ENCODE data around the gene SLIT3. TPM values are rescaled to one million over a fixed set of nuclear protein-coding genes. Genes with fewer than 3 reads are reported as not detected.

Gene SLIT3
- total RNA-seq, 4 donors from 2014 or later: 6.8 to 23.1 (median 13.3) TPM

DNA sequence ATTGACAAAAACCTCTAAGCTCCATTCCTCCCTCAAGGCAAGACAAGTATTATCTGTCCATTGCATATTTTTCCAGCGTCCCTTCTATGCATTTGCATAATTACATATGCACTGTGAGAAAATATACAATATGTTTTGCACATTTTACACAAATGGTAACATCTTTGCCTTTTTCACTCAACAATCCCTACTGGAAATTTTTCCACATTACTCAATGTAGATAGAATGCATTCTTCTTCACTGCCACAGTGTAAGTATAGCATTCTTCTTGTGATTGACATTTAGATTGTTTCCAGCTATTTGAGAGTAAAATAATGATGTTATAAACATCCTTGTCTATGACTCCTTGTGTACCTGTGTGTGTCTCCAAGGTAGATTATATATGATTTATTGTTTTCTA is 205.0 kb downstream of the SLIT3 start:
- Histone ChIP-seq H3K27me3 (no peaks in the 10 kb centered on the region), H3K4me3 (no peak overlapping the region), H3K9me3 (no peaks in the 10 kb centered on the region), H3K36me3 (no peaks in the 10 kb centered on the region), H3K27ac (no peak overlapping the region), H3K4me1 (no peaks in the 10 kb centered on the region)
- TF ChIP-seq POLR2A (IDR thresholded peaks at IDR 0.05): no peak
- TF ChIP-seq, protein P1, sequence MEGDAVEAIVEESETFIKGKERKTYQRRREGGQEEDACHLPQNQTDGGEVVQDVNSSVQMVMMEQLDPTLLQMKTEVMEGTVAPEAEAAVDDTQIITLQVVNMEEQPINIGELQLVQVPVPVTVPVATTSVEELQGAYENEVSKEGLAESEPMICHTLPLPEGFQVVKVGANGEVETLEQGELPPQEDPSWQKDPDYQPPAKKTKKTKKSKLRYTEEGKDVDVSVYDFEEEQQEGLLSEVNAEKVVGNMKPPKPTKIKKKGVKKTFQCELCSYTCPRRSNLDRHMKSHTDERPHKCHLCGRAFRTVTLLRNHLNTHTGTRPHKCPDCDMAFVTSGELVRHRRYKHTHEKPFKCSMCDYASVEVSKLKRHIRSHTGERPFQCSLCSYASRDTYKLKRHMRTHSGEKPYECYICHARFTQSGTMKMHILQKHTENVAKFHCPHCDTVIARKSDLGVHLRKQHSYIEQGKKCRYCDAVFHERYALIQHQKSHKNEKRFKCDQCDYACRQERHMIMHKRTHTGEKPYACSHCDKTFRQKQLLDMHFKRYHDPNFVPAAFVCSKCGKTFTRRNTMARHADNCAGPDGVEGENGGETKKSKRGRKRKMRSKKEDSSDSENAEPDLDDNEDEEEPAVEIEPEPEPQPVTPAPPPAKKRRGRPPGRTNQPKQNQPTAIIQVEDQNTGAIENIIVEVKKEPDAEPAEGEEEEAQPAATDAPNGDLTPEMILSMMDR (IDR thresholded peaks at IDR 0.05): no peak
- DNase-seq: no peak

DNA sequence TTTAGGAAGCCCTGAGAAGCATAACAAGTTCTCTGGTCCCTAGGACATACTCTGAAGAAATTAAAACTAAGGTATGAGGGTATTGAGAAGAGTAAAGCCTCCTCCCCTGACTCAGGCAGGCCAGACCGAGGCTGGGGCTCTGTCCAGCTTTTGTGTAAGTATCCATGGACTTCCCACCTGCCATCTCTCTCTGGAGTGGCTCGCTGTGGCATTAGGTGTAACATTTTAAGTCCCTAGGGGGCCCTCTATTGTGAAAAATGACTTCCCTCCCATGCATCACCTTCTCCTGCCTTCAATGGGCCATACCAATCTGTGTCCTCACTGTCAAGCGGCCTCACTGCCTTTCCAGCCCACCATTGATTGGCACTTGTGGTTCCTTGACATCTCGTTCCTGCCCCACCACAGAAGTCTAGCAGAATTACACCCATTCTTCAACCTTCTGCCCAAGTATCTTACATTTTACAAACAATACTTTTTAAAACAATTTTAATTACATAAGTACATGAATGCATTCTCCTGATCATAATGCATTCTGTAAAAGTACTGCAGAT is 205.5 kb downstream of the SLIT3 start:
- no peaks in the 10 kb centered on the region for H3K27me3 ChIP-seq
- H3K9me3 ChIP-seq: no peaks in the 10 kb centered on the region
- H3K36me3 ChIP-seq: no peaks in the 10 kb centered on the region
- no peaks in the 10 kb centered on the region for H3K4me1 ChIP-seq
- no peak for DNase-seq
- H3K27ac ChIP-seq: no peak overlapping the region
- TF ChIP-seq, protein P1 (IDR thresholded peaks at IDR 0.05): no peak
- no peak for TF ChIP-seq POLR2A (IDR thresholded peaks at IDR 0.05)
- H3K4me3 ChIP-seq: no peak overlapping the region

DNA sequence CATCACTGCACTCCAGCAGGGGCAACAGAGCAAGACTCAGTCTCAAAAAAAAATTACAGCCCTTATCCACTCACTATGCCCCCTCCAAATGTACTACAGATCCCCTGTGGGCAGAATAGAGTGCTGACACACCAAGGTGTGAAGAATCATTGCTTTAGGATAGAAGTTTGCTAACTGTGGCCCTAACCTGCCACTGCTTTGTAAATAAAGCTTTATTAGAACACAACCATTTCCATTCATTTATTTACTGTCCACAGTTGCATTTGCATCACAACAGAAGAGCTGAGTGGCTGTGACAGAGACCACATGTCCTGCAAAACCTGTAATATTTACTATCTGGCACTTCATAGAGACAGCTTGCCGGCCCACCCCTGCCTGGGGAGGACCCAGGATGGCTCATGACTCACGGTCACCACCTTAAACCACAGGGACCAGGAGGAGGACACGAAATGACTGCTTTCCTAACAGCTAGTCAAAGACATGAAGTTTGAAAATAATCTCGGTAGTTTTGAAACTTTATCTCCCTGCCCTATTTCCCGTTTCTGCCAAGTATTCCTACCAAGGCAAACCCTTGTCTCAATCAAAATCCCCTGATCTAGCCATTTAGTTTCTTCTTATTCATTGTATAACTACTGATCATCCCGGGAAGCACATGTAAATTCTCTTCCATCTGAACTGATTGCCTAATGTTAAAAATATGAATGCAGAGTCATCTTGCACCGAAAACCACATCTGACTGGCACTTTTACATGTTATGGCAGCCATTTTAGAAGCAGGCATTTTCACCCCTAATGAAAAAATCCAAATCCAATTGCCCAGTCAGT is 206.1 kb downstream of the SLIT3 start:
- H3K9me3 ChIP-seq: no peaks in the 10 kb centered on the region
- no peak overlapping the region for H3K27ac ChIP-seq
- no peaks in the 10 kb centered on the region for H3K4me1 ChIP-seq
- no peaks in the 10 kb centered on the region for H3K27me3 ChIP-seq
- H3K4me3 ChIP-seq: no peak overlapping the region
- no peak for DNase-seq
- H3K36me3 ChIP-seq: no peaks in the 10 kb centered on the region
- TF ChIP-seq POLR2A (IDR thresholded peaks at IDR 0.05): no peak
- TF ChIP-seq, protein P1 (IDR thresholded peaks at IDR 0.05): no peak

DNA sequence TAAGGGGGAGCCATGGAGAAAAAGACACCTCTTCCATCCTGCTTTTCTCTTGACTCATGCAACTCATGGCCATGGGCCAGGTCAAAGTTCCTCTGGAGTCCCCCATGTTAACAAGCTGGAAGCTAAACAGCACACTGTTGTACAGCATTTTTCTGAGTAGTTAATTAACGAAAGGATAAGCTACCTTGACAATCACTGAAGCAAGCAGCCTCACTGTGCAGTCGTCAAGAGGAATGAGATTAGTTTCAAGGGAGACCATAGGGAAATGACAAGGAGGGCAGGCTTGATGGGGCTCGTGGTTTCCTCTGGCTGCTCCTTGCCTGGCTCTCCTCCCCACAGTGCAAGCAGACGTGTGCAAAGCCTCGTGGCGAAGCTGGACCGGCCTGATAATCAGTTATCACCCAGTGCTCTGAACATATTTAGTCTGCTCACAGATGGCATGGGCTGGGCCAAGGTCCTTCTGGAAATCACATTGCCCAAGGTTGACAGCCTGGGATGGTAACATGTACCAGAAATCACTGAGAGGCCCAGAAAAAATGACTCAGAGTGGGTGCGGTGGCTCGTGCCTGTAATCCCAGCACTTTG is 209.5 kb downstream of the SLIT3 start:
- H3K36me3 ChIP-seq: no peaks in the 10 kb centered on the region
- no peak for TF ChIP-seq POLR2A (IDR thresholded peaks at IDR 0.05)
- TF ChIP-seq, protein P1 (IDR thresholded peaks at IDR 0.05): no peak
- no peaks in the 10 kb centered on the region for H3K27me3 ChIP-seq

DNA sequence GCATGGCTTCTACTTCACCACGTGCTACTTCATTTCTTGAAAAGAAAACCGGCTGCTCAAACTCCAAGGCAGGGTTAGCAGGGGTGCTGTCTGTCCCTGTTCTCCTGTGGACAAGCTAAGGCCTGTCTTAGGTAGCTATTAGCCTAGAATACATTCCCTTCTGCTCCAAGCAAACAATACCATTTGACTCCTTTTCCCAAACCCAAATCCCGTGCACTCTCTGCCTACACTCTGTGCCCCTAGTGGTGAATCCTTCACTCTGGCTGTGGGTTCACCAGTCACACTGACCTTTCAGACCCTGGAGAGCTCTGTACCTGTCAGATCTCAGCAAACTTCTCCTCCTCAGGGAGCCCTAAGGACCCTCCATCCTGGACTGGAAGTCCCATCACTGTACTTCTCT is 211.6 kb downstream of the SLIT3 start:
- DNase-seq: no peak
- no peaks in the 10 kb centered on the region for H3K4me1 ChIP-seq
- no peaks in the 10 kb centered on the region for H3K36me3 ChIP-seq
- H3K27ac ChIP-seq: no peak overlapping the region
- H3K9me3 ChIP-seq: no peaks in the 10 kb centered on the region
- TF ChIP-seq, protein P1 (IDR thresholded peaks at IDR 0.05): no peak
- TF ChIP-seq POLR2A (IDR thresholded peaks at IDR 0.05): no peak
- no peak overlapping the region for H3K4me3 ChIP-seq
- no peaks in the 10 kb centered on the region for H3K27me3 ChIP-seq

More for the DNA sequence above, 209.5 kb downstream of the SLIT3 start:
- H3K27ac ChIP-seq: no peak overlapping the region
- H3K4me3 ChIP-seq: no peak overlapping the region
- DNase-seq: no peak
- H3K9me3 ChIP-seq: no peaks in the 10 kb centered on the region
- H3K4me1 ChIP-seq: no peaks in the 10 kb centered on the region

All from Peyer's patch (tissue), 4 donors.